Measurements from ENCODE around the gene SLC6A12.
A peak's percentile ranks its signal among the peaks of the same experiment; 100 is the strongest.
"Not testable (repeated sequence)": the region's sequence is repeated elsewhere in the genome, so short reads cannot be mapped to it uniquely, and the experiment has no call there.

SLC6A12 gene

GRCh38 chr12:195156-195555 lies 18.8 kb downstream of the SLC6A12 start:
- no peak for DNase-seq

GRCh38 chr12:194276-194675 lies 19.7 kb downstream of the SLC6A12 start:
- no peak for DNase-seq

- DNase-seq = no peak
Measured at GRCh38 chr12:193261-193660, 20.7 kb downstream of the SLC6A12 start.

GRCh38 chr12:191541-191940 lies 22.4 kb downstream of the SLC6A12 start:
- no peak for DNase-seq

- no peak for DNase-seq
Measured at GRCh38 chr12:190881-191280, 23.1 kb downstream of the SLC6A12 start.

GRCh38 chr12:189622-189962 lies 24.4 kb downstream of the SLC6A12 start:
- no peak for DNase-seq

GRCh38 chr12:188910-189621 lies 24.9 kb downstream of the SLC6A12 start:
- peak; percentile 40 for DNase-seq

- not testable (repeated sequence) for DNase-seq
Measured at GRCh38 chr12:187986-188909, 25.7 kb downstream of the SLC6A12 start.

GRCh38 chr12:186006-186625 lies 27.8 kb downstream of the SLC6A12 start:
- no peak for DNase-seq

- no peak for DNase-seq
Measured at GRCh38 chr12:185576-185955, 28.4 kb downstream of the SLC6A12 start.

GRCh38 chr12:184811-185575 lies 29.0 kb downstream of the SLC6A12 start:
- no peak for DNase-seq

- DNase-seq = no peak
Measured at GRCh38 chr12:182381-182892, 31.5 kb downstream of the SLC6A12 start.

- no peak for DNase-seq
Measured at GRCh38 chr12:181921-182320, 32.0 kb downstream of the SLC6A12 start.

GRCh38 chr12:180445-180844 lies 33.5 kb downstream of the SLC6A12 start:
- DNase-seq = no peak

GRCh38 chr12:179885-180284 lies 34.1 kb downstream of the SLC6A12 start:
- no peak for DNase-seq

- DNase-seq = no peak
Measured at GRCh38 chr12:179131-179884, 34.6 kb downstream of the SLC6A12 start.

- no peak for DNase-seq
Measured at GRCh38 chr12:178829-179109, 35.2 kb downstream of the SLC6A12 start.

GRCh38 chr12:177980-178828 lies 35.8 kb downstream of the SLC6A12 start:
- no peak for DNase-seq

GRCh38 chr12:177336-177979 lies 36.5 kb downstream of the SLC6A12 start:
- DNase-seq = no peak

- DNase-seq = no peak
Measured at GRCh38 chr12:176321-177181, 37.4 kb downstream of the SLC6A12 start.
